ENCODE data around the gene ZDHHC11B.
"Not testable (repeated sequence)": the region's sequence is repeated elsewhere in the genome, so short reads cannot be mapped to it uniquely, and the experiment has no call there.

Gene ZDHHC11B

GRCh38 chr5:686172-686523, 98.4 kb downstream of the ZDHHC11B start:
- DNase-seq (ENCODE audit: low read depth, low spot score), result not testable (repeated sequence)

- DNase-seq (ENCODE audit: low read depth, low spot score), result no peak
Measured at GRCh38 chr5:685262-686171, 99.0 kb downstream of the ZDHHC11B start.

- no peak for DNase-seq (ENCODE audit: low read depth, low spot score)
Measured at GRCh38 chr5:684751-685216, 99.7 kb downstream of the ZDHHC11B start.

- no peak for DNase-seq (ENCODE audit: low read depth, low spot score)
Measured at GRCh38 chr5:683551-684481, 100.7 kb downstream of the ZDHHC11B start.

GRCh38 chr5:682651-683358, 101.7 kb downstream of the ZDHHC11B start:
- not testable (repeated sequence) for DNase-seq (ENCODE audit: low read depth, low spot score)

- DNase-seq (ENCODE audit: low read depth, low spot score), result not testable (repeated sequence)
Measured at GRCh38 chr5:682216-682615, 102.3 kb downstream of the ZDHHC11B start.

- not testable (repeated sequence) for DNase-seq (ENCODE audit: low read depth, low spot score)
Measured at GRCh38 chr5:681317-682191, 103.0 kb downstream of the ZDHHC11B start.

- DNase-seq (ENCODE audit: low read depth, low spot score), result not testable (repeated sequence)
Measured at GRCh38 chr5:680836-681235, 103.7 kb downstream of the ZDHHC11B start.

GRCh38 chr5:680118-680795, 104.3 kb downstream of the ZDHHC11B start:
- DNase-seq (ENCODE audit: low read depth, low spot score), result not testable (repeated sequence)

- not testable (repeated sequence) for DNase-seq (ENCODE audit: low read depth, low spot score)
Measured at GRCh38 chr5:679166-679895, 105.2 kb downstream of the ZDHHC11B start.

- DNase-seq (ENCODE audit: low read depth, low spot score), result not testable (repeated sequence)
Measured at GRCh38 chr5:678521-678920, 106.0 kb downstream of the ZDHHC11B start.

- DNase-seq (ENCODE audit: low read depth, low spot score), result no peak
Measured at GRCh38 chr5:677131-678101, 107.1 kb downstream of the ZDHHC11B start.

- DNase-seq (ENCODE audit: low read depth, low spot score), result no peak
Measured at GRCh38 chr5:676699-677076, 107.8 kb downstream of the ZDHHC11B start.

- no peak for DNase-seq (ENCODE audit: low read depth, low spot score)
Measured at GRCh38 chr5:675871-676698, 108.4 kb downstream of the ZDHHC11B start.

- DNase-seq (ENCODE audit: low read depth, low spot score), result no peak
Measured at GRCh38 chr5:675111-675870, 109.2 kb downstream of the ZDHHC11B start.

GRCh38 chr5:674630-675011, 109.9 kb downstream of the ZDHHC11B start:
- DNase-seq (ENCODE audit: low read depth, low spot score), result no peak
